HG02938 (cell line): ENCODE data around the gene TMEM151A.

ENCODE experiments used
- ATAC-seq: cut with Tn5 transposase; IDR thresholded peaks from one replicate; pipeline ENCODE4 v1.9.1; 2021; ENCODE audit warnings: mild to moderate bottlenecking, moderate library complexity; ENCODE audit not compliant: unreplicated experiment

The TMEM151A gene

GRCh38 chr11:66334605-66335442 lies 43.1 kb downstream of the TMEM151A start:
- ATAC-seq = no peak

- no peak for ATAC-seq
These were observed 44.0 kb downstream of the TMEM151A start for GRCh38 chr11:66335531-66336233.

- peak; percentile 72 for ATAC-seq
These were observed 44.8 kb downstream of the TMEM151A start, which contains the start of gene RIN1 for GRCh38 chr11:66336234-66337102. RIN1 (minus strand) TSS chr11:66336434; CDS start chr11:66336402, 32 bp downstream.

- ATAC-seq = no peak
These were observed 45.6 kb downstream of the TMEM151A start for GRCh38 chr11:66337103-66337899.

GRCh38 chr11:66338276-66339161 lies 46.8 kb downstream of the TMEM151A start:
- no peak for ATAC-seq

GRCh38 chr11:66339162-66339675 lies 47.5 kb downstream of the TMEM151A start:
- no peak for ATAC-seq

- ATAC-seq = no peak
These were observed 48.2 kb downstream of the TMEM151A start for GRCh38 chr11:66339686-66340483.

- no peak for ATAC-seq
These were observed 49.2 kb downstream of the TMEM151A start for GRCh38 chr11:66340596-66341501.

- ATAC-seq = no peak
These were observed 49.9 kb downstream of the TMEM151A start for GRCh38 chr11:66341502-66342126.

GRCh38 chr11:66343176-66343575 lies 51.5 kb downstream of the TMEM151A start:
- ATAC-seq = no peak

- peak; percentile 65 for ATAC-seq
These were observed 53.0 kb downstream of the TMEM151A start, which contains the start of gene BRMS1 for GRCh38 chr11:66344550-66345315. BRMS1 (minus strand) TSS chr11:66345104; CDS start chr11:66342234, 2,870 bp downstream.

- ATAC-seq = peak; percentile 6
These were observed 53.6 kb downstream of the TMEM151A start for GRCh38 chr11:66345316-66345649.
